Measurements from ENCODE around the gene APOL5. TPM values are rescaled to one million over a fixed set of nuclear protein-coding genes. Genes with fewer than 3 reads are reported as not detected.
"Not testable (repeated sequence)": the region's sequence is repeated elsewhere in the genome, so short reads cannot be mapped to it uniquely, and the experiment has no call there.

Gene APOL5, protein sequence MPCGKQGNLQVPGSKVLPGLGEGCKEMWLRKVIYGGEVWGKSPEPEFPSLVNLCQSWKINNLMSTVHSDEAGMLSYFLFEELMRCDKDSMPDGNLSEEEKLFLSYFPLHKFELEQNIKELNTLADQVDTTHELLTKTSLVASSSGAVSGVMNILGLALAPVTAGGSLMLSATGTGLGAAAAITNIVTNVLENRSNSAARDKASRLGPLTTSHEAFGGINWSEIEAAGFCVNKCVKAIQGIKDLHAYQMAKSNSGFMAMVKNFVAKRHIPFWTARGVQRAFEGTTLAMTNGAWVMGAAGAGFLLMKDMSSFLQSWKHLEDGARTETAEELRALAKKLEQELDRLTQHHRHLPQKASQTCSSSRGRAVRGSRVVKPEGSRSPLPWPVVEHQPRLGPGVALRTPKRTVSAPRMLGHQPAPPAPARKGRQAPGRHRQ
- not detected in 2 replicates for total RNA-seq (ENCODE audit: low replicate concordance)
- long read RNA-seq: 0 reads

DNA sequence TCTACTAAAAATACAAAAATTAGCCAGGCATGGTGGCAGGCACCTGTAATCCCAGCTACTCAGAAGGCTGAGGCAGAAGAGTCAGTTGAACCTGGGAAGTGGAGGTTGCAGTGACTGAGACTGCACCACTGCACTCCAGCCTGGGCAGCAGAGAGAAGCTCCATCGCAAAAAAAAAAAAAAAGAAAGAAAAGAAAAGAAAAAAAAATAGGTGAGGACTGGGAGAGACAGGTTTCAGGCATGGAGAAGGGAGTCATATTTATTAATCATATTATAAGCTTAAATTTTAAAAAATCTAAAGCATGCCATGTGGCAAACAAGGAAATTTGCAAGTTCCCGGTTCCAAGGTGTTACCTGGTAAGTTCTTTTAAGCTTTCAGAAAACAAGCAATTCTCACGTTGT is at the start of gene APOL5:
TSS of gene APOL5 (plus strand) at position 301 of the 400 bp plus-strand sequence. CDS start at position 301, 0 bp downstream.
- Mint-ChIP-seq H3K9me3 (peaks cover 6% of the 10 kb centered on the region), H3K4me1 (ENCODE audit: unreplicated experiment) (no peaks in the 10 kb centered on the region), H3K4me3 (no peak within 1 kb of the TSS), H3K27me3 (no peaks in the 10 kb centered on the region), H3K27ac (no peak within 1 kb of the TSS), H3K36me3 (no peaks in the 10 kb centered on the region)
- no peak for DNase-seq (ENCODE audit: extremely low spot score, unreplicated experiment)
- TF ChIP-seq, protein P1, sequence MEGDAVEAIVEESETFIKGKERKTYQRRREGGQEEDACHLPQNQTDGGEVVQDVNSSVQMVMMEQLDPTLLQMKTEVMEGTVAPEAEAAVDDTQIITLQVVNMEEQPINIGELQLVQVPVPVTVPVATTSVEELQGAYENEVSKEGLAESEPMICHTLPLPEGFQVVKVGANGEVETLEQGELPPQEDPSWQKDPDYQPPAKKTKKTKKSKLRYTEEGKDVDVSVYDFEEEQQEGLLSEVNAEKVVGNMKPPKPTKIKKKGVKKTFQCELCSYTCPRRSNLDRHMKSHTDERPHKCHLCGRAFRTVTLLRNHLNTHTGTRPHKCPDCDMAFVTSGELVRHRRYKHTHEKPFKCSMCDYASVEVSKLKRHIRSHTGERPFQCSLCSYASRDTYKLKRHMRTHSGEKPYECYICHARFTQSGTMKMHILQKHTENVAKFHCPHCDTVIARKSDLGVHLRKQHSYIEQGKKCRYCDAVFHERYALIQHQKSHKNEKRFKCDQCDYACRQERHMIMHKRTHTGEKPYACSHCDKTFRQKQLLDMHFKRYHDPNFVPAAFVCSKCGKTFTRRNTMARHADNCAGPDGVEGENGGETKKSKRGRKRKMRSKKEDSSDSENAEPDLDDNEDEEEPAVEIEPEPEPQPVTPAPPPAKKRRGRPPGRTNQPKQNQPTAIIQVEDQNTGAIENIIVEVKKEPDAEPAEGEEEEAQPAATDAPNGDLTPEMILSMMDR (conservative IDR thresholded peaks at IDR 0.05): no peak

DNA sequence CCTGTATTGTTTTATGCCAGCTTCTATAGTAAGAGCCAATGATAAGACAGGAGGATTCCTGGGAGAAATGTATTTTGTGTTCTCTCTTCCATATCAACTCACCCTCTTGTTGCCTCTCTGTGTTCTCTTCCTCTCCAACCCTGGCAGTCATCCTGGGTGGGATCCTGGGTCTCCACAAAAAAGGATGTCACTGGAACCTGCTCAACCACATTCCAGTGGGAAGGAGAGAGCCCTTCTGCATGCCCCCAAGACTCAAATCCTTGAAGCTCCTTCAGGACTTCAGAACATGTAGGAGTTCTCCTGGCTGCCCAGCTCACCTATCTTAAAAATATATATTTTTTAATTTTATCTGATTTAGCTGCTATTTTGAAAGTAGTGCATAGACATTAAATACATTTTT is 43.3 kb upstream of the APOL5 start:
- no peaks in the 10 kb centered on the region for H3K27me3 Mint-ChIP-seq
- no peak overlapping the region for H3K27ac Mint-ChIP-seq
- H3K4me3 Mint-ChIP-seq: no peak overlapping the region
- TF ChIP-seq, protein P1 (conservative IDR thresholded peaks at IDR 0.05): no peak
- no peak for DNase-seq (ENCODE audit: extremely low spot score, unreplicated experiment)
- H3K36me3 Mint-ChIP-seq: no peaks in the 10 kb centered on the region
- H3K9me3 Mint-ChIP-seq: peaks cover 16% of the 10 kb centered on the region
- no peaks in the 10 kb centered on the region for H3K4me1 Mint-ChIP-seq (ENCODE audit: unreplicated experiment)

DNA sequence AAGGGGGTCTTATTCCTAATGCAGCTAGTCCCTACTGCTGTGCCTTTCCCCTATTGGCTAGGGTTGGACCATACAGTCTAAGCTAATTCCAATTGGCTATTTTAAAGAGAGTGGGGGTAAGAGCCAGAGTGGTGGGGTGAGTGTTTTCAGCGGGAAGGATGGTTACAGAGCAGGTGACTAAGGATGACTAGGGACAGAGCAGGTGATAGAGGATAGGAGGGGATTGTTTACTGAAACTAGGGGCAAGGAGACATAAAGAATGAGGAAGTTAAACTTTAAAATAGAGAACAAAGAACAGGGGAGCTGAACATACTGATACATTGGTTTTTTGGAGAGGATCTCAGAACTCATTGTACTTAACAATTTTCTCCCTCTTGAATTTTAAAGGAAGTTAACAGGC is 41.6 kb upstream of the APOL5 start:
- not testable (repeated sequence) for H3K36me3 Mint-ChIP-seq; H3K27ac Mint-ChIP-seq; H3K27me3 Mint-ChIP-seq; H3K4me3 Mint-ChIP-seq; DNase-seq (ENCODE audit: extremely low spot score, unreplicated experiment); H3K4me1 Mint-ChIP-seq (ENCODE audit: unreplicated experiment)
- peaks cover 16% of the 10 kb centered on the region for H3K9me3 Mint-ChIP-seq

DNA sequence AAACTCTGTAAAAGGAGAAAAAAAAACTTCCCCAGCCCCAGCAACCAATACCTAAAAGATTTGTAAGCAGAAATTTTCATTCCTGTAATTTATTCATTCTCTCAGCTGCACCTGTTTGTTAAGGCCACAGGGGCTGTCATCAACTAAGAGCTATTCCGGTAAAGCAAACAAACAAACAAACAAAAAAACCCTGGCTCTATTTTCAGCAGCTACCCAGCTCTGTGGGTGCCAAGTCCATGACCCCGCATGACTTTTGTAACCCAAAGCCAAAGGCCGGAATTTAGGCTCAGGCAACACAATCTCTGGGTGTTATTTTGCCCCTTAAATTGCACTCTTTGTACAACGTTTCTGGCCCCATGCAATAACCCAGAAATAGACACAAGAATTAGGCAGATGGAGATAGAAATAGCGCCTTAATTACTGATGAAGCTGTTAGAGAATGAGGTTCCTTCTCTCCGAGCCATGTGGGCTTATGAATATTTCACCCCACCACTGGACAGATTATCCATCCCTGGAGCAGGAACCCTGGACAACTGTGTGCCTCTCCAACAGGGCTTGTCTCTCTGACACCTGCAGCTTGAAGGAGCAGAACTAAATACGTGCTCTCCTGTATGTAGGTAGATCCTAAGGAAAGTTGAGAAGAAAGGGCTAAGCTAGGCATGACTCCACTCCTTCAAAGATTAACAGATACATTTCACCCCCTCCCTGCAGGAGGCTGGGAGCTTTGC is 40.0 kb upstream of the APOL5 start:
- TF ChIP-seq, protein P1 (conservative IDR thresholded peaks at IDR 0.05): no peak
- no peaks in the 10 kb centered on the region for H3K36me3 Mint-ChIP-seq
- H3K9me3 Mint-ChIP-seq: peaks cover 14% of the 10 kb centered on the region
- H3K27ac Mint-ChIP-seq: no peak overlapping the region
- no peaks in the 10 kb centered on the region for H3K27me3 Mint-ChIP-seq
- DNase-seq (ENCODE audit: extremely low spot score, unreplicated experiment): no peak
- no peak overlapping the region for H3K4me3 Mint-ChIP-seq
- H3K4me1 Mint-ChIP-seq (ENCODE audit: unreplicated experiment): no peaks in the 10 kb centered on the region

DNA sequence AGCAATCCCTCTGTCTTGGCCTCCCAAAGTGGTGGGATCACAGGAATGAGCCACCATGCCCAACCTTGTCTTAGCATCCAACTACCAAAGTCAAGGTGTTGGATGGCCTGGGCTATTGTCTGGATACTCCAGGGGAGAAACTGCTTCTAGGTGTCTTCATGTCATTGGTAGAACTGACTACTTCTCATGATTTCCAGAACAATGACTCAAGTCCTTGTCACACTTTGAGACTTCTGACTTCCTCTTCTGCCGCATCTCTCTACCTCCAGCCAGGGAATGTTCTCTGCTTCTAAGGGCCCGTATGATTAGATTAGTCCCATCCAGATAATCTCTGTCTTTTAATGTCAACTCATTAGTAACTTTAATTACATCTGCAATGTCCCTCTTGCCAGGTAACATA is 38.8 kb upstream of the APOL5 start:
- Mint-ChIP-seq H3K27ac (no peak overlapping the region), H3K4me3 (no peak overlapping the region), H3K4me1 (ENCODE audit: unreplicated experiment) (no peaks in the 10 kb centered on the region), H3K36me3 (no peaks in the 10 kb centered on the region), H3K27me3 (no peaks in the 10 kb centered on the region), H3K9me3 (peaks cover 10% of the 10 kb centered on the region)
- TF ChIP-seq, protein P1 (conservative IDR thresholded peaks at IDR 0.05): no peak
- DNase-seq (ENCODE audit: extremely low spot score, unreplicated experiment): no peak

DNA sequence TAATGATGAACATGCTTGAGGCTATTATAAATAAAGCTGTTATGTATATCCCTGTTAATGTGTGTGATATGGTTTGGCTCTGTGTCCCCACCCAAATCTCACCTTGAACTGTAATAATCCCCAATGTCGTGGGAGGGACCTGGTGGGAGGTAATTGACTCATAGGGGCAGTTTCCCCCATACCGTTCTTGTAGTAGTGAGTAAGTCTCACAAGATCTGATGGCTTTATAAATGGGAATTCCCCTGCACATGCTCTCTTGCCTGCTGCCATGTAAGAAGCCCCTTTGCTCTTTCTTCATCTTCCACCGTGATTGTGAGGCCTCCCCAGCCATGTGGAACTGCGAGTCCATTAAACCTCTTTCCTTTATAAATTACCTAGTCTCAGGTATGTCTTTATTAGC is 38.2 kb upstream of the APOL5 start:
- H3K4me3 Mint-ChIP-seq; H3K4me1 Mint-ChIP-seq (ENCODE audit: unreplicated experiment); DNase-seq (ENCODE audit: extremely low spot score, unreplicated experiment); H3K27ac Mint-ChIP-seq; H3K36me3 Mint-ChIP-seq; H3K27me3 Mint-ChIP-seq: not testable (repeated sequence)
- H3K9me3 Mint-ChIP-seq: peaks cover 10% of the 10 kb centered on the region
